NCI-H510A (cell line): Measurements from ENCODE around the gene PCSK5.
"Not testable (repeated sequence)": the region's sequence is repeated elsewhere in the genome, so short reads cannot be mapped to it uniquely, and the experiment has no call there.

Experiments
- DNase-seq: peaks from one replicate; lab custom pipeline; 2025; lab: John Stamatoyannopoulos, UW

The PCSK5 gene

GRCh38 chr9:75889977-75890471, 449 bp upstream of the PCSK5 start:
- DNase-seq: no peak

- DNase-seq: no peak
Observed at GRCh38 chr9:75891277-75891741, 836 bp downstream of the PCSK5 start.

GRCh38 chr9:75891771-75892215, 1.3 kb downstream of the PCSK5 start:
- DNase-seq: no peak

- DNase-seq: no peak
Observed at GRCh38 chr9:75892216-75892911, 1.9 kb downstream of the PCSK5 start.

GRCh38 chr9:75893106-75893505, 2.6 kb downstream of the PCSK5 start:
- DNase-seq: no peak

- DNase-seq: no peak
Observed at GRCh38 chr9:75894566-75894965, 4.1 kb downstream of the PCSK5 start.

GRCh38 chr9:75895112-75895511, 4.6 kb downstream of the PCSK5 start:
- no peak for DNase-seq

GRCh38 chr9:75896193-75896592, 5.7 kb downstream of the PCSK5 start:
- no peak for DNase-seq

- not testable (repeated sequence) for DNase-seq
Observed at GRCh38 chr9:75900893-75901524, 10.5 kb downstream of the PCSK5 start.

- no peak for DNase-seq
Observed at GRCh38 chr9:75903785-75904360, 13.4 kb downstream of the PCSK5 start.

- DNase-seq: no peak
Observed at GRCh38 chr9:75904364-75904763, 13.9 kb downstream of the PCSK5 start.

- no peak for DNase-seq
Observed at GRCh38 chr9:75906531-75906930, 16.1 kb downstream of the PCSK5 start.

GRCh38 chr9:75907329-75907728, 16.9 kb downstream of the PCSK5 start:
- no peak for DNase-seq

GRCh38 chr9:75907923-75908322, 17.4 kb downstream of the PCSK5 start:
- no peak for DNase-seq

GRCh38 chr9:75909776-75910175, 19.3 kb downstream of the PCSK5 start:
- DNase-seq: no peak

- no peak for DNase-seq
Observed at GRCh38 chr9:75910731-75911130, 20.3 kb downstream of the PCSK5 start.

- no peak for DNase-seq
Observed at GRCh38 chr9:75911390-75911789, 20.9 kb downstream of the PCSK5 start.

- no peak for DNase-seq
Observed at GRCh38 chr9:75912951-75913350, 22.5 kb downstream of the PCSK5 start.

- DNase-seq: no peak
Observed at GRCh38 chr9:75914002-75914401, 23.5 kb downstream of the PCSK5 start.

GRCh38 chr9:75914883-75915452, 24.5 kb downstream of the PCSK5 start:
- no peak for DNase-seq

- DNase-seq: no peak
Observed at GRCh38 chr9:75918154-75918553, 27.7 kb downstream of the PCSK5 start.

- DNase-seq: no peak
Observed at GRCh38 chr9:75918909-75919308, 28.4 kb downstream of the PCSK5 start.
